Epidermal melanocyte (primary cell): Measurements from ENCODE around the gene IGSF5.

Experiments
- DNase-seq: peaks from one replicate; pipeline ENCODE4 v3.0.0; 2011; ENCODE audit warnings: low spot score; ENCODE audit not compliant: insufficient read length

The IGSF5 gene

GRCh38 chr21:39822042-39822441 is 77.1 kb downstream of the IGSF5 start:
- no peak for DNase-seq

GRCh38 chr21:39825250-39825649 is 80.3 kb downstream of the IGSF5 start:
- no peak for DNase-seq

GRCh38 chr21:39834543-39834942 is 89.6 kb downstream of the IGSF5 start:
- no peak for DNase-seq

GRCh38 chr21:39837861-39838359 is 92.9 kb downstream of the IGSF5 start:
- no peak for DNase-seq

- no peak for DNase-seq
Measured at GRCh38 chr21:39840373-39841097, 95.6 kb downstream of the IGSF5 start.

- DNase-seq: no peak
Measured at GRCh38 chr21:39842741-39843459, 97.9 kb downstream of the IGSF5 start.

- DNase-seq: no peak
Measured at GRCh38 chr21:39843483-39843882, 98.5 kb downstream of the IGSF5 start.

GRCh38 chr21:39843916-39844315 is 98.9 kb downstream of the IGSF5 start:
- DNase-seq: no peak

- no peak for DNase-seq
Measured at GRCh38 chr21:39845571-39846130, 100.7 kb downstream of the IGSF5 start.

- no peak for DNase-seq
Measured at GRCh38 chr21:39847877-39848276, 102.9 kb downstream of the IGSF5 start.

GRCh38 chr21:39849014-39849655 is 104.2 kb downstream of the IGSF5 start:
- no peak for DNase-seq

- DNase-seq: no peak
Measured at GRCh38 chr21:39850333-39850732, 105.3 kb downstream of the IGSF5 start.

- no peak for DNase-seq
Measured at GRCh38 chr21:39851002-39851618, 106.1 kb downstream of the IGSF5 start.
